Stimulated activated naive CD4-positive, alpha-beta T cell (primary cell): ENCODE measurements around the gene CTCFL.
"Not testable (repeated sequence)": the region's sequence is repeated elsewhere in the genome, so short reads cannot be mapped to it uniquely, and the experiment has no call there.

Experiments used
- DNase-seq, 6 experiments: peaks; one replicate each; lab custom pipeline; 2025; lab: John Stamatoyannopoulos, UW

Gene CTCFL

DNA sequence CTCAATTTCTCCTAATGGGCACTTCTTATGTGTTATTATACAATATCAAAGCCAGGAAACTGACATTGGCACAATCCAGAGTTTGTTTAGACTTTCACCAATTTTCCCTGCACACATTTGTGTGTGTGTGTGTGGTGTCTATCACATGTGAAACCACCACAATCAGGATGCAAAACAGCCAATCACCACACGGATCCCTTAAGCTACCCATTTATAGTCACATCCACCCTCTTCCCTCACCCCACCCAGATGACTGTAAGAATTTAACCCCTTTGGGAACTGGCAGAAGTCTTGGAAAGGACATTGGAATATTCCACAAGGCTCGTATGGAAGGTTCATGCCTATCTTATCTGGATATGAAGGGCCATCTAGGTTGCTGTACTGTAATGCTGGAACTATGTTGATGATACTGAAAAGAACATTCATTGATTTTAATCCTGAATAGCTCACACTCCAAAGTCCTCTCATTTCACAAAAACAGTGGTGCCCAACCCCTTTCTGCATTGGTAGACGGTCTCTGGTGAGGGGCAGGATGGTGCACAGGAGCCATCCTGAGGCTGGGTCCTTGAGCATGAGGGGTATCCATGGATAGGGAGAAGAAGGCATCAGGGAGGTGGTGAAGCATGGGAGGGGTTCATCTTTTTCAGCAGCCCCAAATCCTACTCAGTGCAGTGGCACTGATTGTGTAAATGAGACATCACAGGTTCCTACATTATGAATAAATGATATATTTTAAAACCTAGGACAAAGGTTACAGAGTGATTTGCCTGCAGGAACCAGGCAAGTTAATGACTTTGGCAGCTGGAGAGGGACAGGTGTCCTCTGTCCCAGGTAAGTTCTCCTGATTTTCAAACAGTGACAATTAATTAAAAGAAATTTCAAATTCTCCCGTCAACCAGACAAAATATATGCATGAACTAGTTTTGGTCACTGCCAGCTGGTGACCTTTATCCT, 12.1 kb upstream of the CTCFL start:
- DNase-seq: no peak

DNA sequence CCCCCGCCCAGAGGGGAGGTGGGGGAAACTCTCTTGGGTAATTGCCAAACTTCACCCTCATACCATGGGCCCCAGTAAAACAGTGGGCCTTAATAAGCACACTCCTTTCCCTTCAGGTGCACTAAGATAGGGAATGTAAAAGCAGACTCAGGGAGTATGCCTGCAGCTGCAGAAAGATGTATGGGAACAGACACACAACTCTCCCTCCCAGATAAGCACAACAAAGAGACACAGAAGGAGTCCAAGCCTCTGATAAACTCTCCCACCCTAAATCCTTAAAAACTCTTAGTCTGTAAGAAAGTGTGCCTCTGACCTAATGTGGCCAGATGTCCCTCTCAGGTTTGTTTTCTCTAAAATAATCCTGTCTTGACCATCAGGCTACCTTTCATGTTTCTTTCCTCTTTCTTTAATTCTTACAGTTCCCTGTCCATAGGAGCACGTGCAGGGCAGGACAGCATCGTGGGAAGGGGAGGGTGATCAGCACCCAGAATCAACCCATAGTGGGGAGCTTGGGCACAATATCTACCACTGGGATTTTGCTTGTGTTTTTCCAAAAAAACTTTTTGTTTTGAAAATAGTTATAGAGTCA, 11.3 kb upstream of the CTCFL start:
- no peak for DNase-seq

GRCh38 chr20:57535297-57535696, 10.4 kb upstream of the CTCFL start:
- DNase-seq: no peak

DNA sequence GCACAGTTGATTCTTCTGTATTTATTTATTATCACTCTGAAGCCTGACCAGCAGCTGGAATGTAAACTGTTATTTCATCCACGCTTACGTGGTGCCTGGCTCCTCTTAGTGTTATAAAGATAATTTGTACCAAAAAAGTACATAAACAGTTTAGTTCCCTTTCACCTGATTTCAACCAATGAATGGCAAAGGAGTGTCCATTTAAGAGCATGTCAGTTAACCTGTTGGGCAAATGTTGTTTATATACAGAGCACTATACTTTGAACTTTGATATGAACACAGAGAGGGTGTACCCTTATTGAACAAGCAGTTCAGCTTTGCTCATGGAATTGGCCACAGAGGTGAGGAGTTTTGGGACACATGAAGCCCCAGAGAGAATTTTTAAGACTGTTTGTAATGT, 7.2 kb upstream of the CTCFL start:
- DNase-seq: no peak

DNA sequence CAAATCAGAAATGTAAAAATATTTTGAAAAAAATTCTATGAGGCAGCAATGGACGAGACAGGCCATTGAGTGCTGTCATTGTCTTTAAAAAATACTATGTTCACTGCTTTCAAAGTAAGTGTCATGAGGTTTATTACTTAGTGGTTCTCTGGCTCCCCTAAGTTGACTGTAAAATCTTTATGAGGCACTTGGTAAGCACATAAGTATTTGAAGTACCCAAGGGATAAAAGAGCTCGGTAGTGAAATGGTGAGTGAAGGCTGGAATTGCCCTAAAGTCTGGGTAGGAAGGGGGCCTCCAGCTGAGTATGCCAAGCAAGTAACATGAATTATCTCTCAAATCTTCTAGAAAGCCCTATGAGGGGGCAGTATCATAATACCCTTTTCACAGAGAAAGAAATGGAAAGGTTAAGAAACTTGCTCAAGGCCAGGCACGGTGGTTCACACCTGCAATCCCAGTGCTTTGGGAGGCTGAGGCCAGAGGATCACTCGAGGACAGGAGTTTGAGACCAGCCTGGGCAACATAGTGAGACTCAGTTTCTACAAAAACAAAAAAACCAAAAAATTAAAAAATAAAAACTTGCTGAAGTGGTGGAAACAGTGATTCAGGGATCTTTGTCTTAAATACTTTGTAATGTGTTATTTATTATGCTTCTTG, 5.5 kb upstream of the CTCFL start:
- DNase-seq: no peak

DNA sequence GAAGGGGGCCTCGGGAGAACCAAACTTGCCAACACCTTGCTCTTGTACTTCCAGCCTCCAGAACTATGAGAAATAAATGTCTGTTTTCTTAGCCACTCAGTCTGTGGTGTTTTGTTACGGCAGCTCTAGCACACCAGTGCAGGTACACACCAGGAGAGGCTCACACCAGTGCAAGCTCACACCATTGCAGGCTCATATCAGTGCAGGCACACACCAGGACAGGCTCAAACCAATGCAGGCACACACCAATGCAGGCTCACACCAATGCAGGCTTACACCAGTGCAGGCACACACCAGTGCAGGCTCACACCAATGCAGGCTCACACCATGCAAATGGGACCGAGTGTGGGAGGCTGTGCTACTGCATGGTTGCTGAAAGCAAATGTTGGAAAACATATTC, 4.9 kb upstream of the CTCFL start:
- DNase-seq: no peak

GRCh38 chr20:57529160-57529585, 4.2 kb upstream of the CTCFL start:
- DNase-seq: no peak

GRCh38 chr20:57528148-57528547, 3.2 kb upstream of the CTCFL start:
- DNase-seq: no peak

DNA sequence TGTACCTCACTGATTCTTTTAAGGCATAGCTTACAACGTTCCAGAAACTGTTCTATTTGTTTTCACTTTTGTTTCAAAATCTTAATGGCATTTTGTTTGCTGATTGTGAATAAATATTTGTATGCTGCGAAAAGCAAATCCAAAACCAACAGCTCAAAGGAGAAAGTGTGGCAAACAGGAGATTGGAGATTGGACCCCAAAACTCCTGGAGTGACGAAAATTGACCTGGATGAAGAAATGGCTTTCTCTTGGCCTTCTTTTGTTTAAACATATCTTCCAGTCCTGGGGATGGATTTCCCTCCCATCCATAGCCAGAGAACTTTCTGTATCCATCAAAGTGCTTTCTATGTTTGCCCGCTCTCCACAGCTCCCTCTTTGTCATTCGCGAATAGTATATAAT, 2.8 kb upstream of the CTCFL start:
- DNase-seq: no peak

GRCh38 chr20:57526885-57527460, 2.0 kb upstream of the CTCFL start:
- DNase-seq: no peak

DNA sequence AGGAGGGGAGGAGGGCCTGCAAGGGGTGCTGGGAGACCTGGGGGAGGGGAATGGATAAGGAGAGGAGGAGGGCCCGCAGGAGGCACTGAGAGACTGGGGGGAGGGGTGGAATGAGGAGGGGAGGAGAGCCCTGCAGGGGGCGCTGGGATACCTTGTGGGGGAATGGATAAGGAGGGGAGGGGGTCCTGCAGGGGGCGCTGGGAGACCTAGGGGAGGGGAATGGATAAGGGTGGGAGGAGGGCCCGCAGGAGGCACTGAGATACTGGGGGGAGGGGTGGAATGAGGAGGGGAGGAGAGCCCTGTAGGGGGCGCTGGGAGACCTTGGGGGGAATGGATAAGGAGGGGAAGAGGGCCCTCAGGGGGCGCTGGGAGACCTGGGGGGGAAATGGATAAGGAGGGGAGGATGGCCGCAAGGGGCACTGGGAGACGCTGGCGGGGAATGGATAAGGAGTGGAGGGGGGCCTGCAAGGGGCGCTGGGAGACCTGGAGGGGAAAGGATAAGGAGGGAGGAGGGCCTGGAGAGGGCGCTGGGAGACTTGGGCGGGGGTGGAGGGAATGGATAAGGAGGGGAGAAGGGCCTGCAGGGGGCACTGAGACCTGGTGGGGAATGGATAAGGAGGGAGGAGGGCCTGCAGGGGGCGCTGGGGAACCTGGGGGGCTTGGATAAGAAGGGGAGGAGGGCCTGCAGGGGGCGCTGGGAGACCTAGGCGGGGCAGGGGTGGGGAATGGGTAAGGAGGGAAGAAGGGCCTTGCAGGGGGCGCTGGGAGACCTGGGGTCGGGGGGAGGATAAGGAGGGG, 1.3 kb upstream of the CTCFL start:
- DNase-seq: no peak

DNA sequence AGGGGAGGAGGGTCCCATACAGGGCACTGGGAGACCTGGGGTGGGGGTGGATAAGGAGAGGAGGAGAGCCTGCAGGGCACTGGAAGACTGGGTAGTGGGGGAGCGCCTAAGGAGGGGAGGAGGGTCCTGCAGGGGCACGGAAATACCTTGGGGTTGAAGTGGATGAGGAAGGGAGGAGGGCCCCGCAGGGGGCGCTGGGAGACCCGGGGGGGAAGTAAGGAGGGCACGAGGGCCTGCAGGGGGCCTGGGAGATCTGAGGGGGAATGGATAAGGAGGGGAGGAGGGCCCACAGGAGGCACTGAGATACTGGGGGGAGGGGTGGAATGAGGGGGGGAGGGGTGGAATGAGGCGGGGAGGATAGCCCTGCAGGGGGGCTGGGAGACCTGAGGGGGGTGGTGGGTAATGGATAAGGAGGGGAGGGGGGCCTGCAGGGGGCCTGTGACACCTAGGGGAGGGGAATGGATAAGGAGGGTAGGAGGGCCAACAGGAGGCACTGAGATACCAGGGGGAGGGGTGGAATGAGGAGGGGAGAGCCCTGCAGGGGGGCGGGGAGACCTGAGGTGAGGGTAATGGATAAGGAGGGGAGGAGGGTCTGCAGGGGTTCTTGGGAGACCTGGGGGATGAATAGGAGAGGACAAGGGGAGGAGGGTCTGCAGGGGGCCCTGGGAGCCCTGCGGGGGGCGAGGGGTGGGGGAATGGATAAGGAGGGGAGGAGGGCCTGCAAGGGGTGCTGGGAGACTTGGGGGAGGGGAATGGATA, 567 bp upstream of the CTCFL start:
- no peak for DNase-seq

GRCh38 chr20:57523782-57524181, 1.2 kb downstream of the CTCFL start:
- DNase-seq: no peak

- no peak for DNase-seq
Measured at GRCh38 chr20:57522380-57523140, 2.4 kb downstream of the CTCFL start.

DNA sequence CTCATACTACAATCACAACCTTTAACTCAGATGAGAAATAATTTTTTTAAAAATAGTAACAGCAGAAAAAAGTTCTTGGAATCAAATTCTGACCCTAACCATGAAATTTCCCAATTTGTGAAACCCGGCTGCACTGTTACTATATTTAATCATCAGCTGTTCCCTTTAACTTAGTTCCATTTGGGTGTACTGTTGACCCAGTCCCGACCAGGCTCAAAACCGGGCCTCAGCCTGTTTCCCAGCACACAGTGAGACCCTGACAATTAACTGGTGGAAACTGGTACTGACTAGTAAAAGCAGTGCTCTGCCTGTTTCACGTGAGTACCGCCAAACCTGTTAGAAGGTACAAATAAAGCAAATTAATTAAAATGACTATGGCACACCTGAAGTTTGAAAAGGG, 7.0 kb downstream of the CTCFL start:
- no peak for DNase-seq

- DNase-seq: peak in 3 of 6 experiments; percentile 3 to 22 (median 7)
Measured at GRCh38 chr20:57514273-57514751, 10.6 kb downstream of the CTCFL start.

DNA sequence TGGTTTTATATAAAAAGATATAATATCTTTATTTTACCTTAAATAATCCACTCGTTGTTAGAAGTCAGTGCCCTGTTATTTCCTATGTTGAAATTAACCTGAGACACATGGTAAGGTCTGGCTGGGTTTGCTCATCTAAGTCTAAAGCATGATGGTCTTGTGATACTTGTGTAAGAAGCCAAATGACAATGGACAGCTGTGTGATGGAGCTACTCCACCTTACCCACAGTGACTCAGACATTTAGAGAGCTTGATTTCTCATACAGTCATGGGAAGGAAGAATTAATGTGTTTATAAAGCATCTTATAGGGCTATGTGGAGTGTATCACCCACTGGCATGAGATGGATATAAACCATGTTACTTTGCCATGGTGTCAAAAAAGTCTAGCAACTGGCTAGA, 11.7 kb downstream of the CTCFL start:
- no peak for DNase-seq

DNA sequence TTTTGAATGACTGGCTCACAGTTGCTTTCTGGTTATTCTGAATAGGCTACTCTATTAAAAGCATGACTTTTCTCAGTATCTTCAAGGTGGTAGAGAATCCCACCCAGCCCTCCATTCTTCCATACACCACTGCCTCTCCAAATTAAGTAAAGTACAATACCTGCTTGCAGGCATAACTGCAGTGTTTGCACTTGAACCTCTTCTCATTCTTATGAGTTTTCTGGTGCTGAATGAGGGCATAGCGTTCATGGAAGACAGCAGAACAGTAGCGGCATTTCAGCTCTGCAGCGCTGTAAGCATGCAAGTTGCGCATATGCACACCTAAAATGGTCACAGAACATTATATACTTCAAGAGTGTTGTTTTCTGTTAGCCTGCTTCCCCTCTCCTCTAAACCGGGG, 12.5 kb downstream of the CTCFL start:
- DNase-seq: no peak

DNA sequence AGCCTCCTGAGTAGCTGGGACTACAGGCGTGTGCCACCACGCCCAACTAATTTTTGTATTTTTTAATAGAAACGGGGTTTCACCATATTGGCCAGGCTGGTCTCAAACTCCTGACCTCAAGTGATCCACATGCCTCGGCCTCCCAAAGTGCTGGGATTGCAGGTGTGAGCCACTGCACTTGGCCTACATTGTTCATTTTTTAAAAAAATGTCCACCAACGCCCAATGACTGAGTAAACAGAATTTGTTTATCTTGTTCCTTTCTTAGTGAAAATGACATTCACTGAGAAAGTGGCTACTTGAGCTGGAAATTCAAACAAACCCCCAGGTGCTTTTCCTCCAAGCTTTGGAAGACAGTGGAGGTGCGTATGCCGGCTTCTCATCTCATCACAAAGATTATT, 13.2 kb downstream of the CTCFL start:
- DNase-seq: not testable (repeated sequence)

DNA sequence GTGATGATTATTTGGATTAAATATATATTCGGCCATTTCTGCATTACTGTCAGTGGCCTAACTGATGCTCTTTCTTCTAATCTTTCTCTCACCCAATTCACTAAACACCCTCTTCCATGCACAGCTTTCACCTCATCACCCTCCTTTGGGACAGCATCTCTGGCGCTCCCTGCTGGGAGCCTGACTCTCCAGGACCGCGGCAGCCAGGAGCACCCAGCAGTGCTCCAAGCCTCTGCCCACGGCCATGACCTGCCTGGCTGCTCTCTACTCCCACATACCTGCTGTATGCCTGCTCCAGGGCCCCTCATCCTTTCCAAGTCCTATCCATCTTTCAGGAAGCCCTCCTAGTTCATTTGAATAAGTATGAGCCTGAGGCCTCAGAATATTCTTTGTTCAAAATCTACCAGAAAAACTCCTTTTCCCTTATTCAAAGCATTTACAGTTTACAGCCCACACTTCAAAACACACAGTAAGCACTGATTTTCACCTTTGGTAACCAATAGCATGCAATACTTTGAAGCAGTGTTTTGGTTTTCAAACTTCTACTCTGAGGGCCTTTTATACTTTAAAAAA, 15.2 kb downstream of the CTCFL start:
- no peak for DNase-seq
